AG10803 (cell line): ENCODE results near the gene SEPHS1.

ENCODE experiments used
- DNase-seq: peaks from one replicate; pipeline ENCODE4 v3.0.0; 2010; ENCODE audit warnings: low read depth
- H3K4me3 ChIP-seq: 2 replicates; pipeline ENCODE4 v1.5.1; 2011; ENCODE audit warnings: mild to moderate bottlenecking, low read length, control low read depth
- CTCF ChIP-seq: conservative IDR thresholded peaks from 2 replicates; pipeline ENCODE4 v1.5.1; 2011; ENCODE audit warnings: mild to moderate bottlenecking, low read length, control low read depth, inconsistent platforms

Gene SEPHS1

GRCh38 chr10:13315361-13315760 lies 32.7 kb downstream of the SEPHS1 start:
- no peak for DNase-seq
- H3K4me3 ChIP-seq, result no peak overlapping the region
- TF ChIP-seq CTCF, result no peak

GRCh38 chr10:13311177-13311575 lies 36.9 kb downstream of the SEPHS1 start:
- DNase-seq, result peak; percentile 62
- H3K4me3 ChIP-seq, result no peak overlapping the region
- TF ChIP-seq CTCF, result no peak

GRCh38 chr10:13310518-13311176 lies 37.4 kb downstream of the SEPHS1 start:
- no peak overlapping the region for H3K4me3 ChIP-seq
- no peak for TF ChIP-seq CTCF
- DNase-seq, result no peak

- no peak for DNase-seq
- no peak for TF ChIP-seq CTCF
- H3K4me3 ChIP-seq, result no peak overlapping the region
Observed at GRCh38 chr10:13309792-13310191, 38.3 kb downstream of the SEPHS1 start.

GRCh38 chr10:13308096-13308495 lies 40.0 kb downstream of the SEPHS1 start:
- no peak for DNase-seq
- no peak for TF ChIP-seq CTCF
- no peak overlapping the region for H3K4me3 ChIP-seq

GRCh38 chr10:13306103-13306502 lies 42.0 kb downstream of the SEPHS1 start:
- TF ChIP-seq CTCF, result no peak
- no peak for DNase-seq
- H3K4me3 ChIP-seq, result no peak overlapping the region

- no peak overlapping the region; the same call in 1 of the 2 replicates for H3K4me3 ChIP-seq
- TF ChIP-seq CTCF, result no peak
- DNase-seq, result no peak
Observed at GRCh38 chr10:13302821-13303555, 45.1 kb downstream of the SEPHS1 start.
